ENCODE data around the gene SRPX2. TPM values are rescaled to one million over a fixed set of nuclear protein-coding genes. Genes with fewer than 3 reads are reported as not detected.

SRPX2 gene
- total and polyA plus RNA-seq, 9 of the 15 experiments (the other 6 are each of a cell fraction or from before 2014, with no cell fraction given): 0.13 to 0.20 TPM; not detected in 7

GRCh38 chrX:100596601-100597000 is 47.4 kb upstream of the SRPX2 start:
- no peak overlapping the region for H3K27ac ChIP-seq (ENCODE audit: extremely low read depth, low read depth, low read length)
- H3K4me2 ChIP-seq (ENCODE audit: insufficient read depth, low read length): no peak overlapping the region
- TF ChIP-seq NUFIP1 (IDR thresholded peaks at IDR 0.05; ENCODE audit: partially characterized antibody): no peak
- no TSS peak for BruUV-seq (replicated peaks)
- ChIA-PET CTCF (ENCODE audit: low intra/inter-chr PET ratio) (no interaction called here), POLR2A (no interaction called here)
- H4K20me1 ChIP-seq (replicated peaks; ENCODE audit: control insufficient read depth, insufficient read depth, low read length): no peaks in the 10 kb centered on the region
- H3K36me3 ChIP-seq (ENCODE audit: control insufficient read depth, insufficient read depth, low read length): no peaks in the 10 kb centered on the region
- in situ Hi-C loops (cut with MboI): no loop called here
- H3K79me2 ChIP-seq (ENCODE audit: control insufficient read depth, insufficient read depth, low read length): no peaks in the 10 kb centered on the region
- no peak overlapping the region for H2AFZ ChIP-seq (ENCODE audit: low read depth, low read length)
- intact Hi-C loops (cut with micrococcal nuclease): no loop called here
- FAIRE-seq (no peak), DNase-seq (ENCODE audit: extremely low read depth in 1 of 4, low spot score in 3 of 4) (no peak), ATAC-seq (no peak)
- no peaks in the 10 kb centered on the region for H3K4me1 ChIP-seq (replicated peaks in 1 of 2; ENCODE audit: control insufficient read depth in 2 of 2, insufficient read depth in 2 of 2, low read length in 2 of 2)
- H3K4me3 ChIP-seq: no peak overlapping the region
- no peaks in the 10 kb centered on the region for H3K9me1 ChIP-seq (ENCODE audit: control insufficient read depth, insufficient read depth, low read length)
- WGBS (ENCODE audit: insufficient coverage, low coverage, missing lambda C conversion rate): 0% methylated on average over 2 of the region's 2 CpGs
- H3K27me3 ChIP-seq (ENCODE audit: control insufficient read depth in 2 of 2, insufficient read depth in 2 of 2, low read length in 2 of 2): no peaks in the 10 kb centered on the region
- H3K9me3 ChIP-seq (replicated peaks; ENCODE audit: control insufficient read depth, insufficient read depth, low read depth, low read length): no peaks in the 10 kb centered on the region
- H3K9ac ChIP-seq (ENCODE audit: insufficient read depth in 1 of 2, low read depth in 2 of 2, low read length in 2 of 2): no peak overlapping the region

- Histone ChIP-seq H3K27ac (ENCODE audit: extremely low read depth, low read depth, low read length) (no peak overlapping the region), H3K9me1 (ENCODE audit: control insufficient read depth, insufficient read depth, low read length) (no peaks in the 10 kb centered on the region), H3K4me2 (ENCODE audit: insufficient read depth, low read length) (no peak overlapping the region), H3K4me1 (replicated peaks in 1 of 2; ENCODE audit: control insufficient read depth in 2 of 2, insufficient read depth in 2 of 2, low read length in 2 of 2) (no peaks in the 10 kb centered on the region), H3K27me3 (ENCODE audit: control insufficient read depth in 2 of 2, insufficient read depth in 2 of 2, low read length in 2 of 2) (no peaks in the 10 kb centered on the region), H3K4me3 (no peak overlapping the region), H3K79me2 (ENCODE audit: control insufficient read depth, insufficient read depth, low read length) (no peaks in the 10 kb centered on the region), H3K36me3 (ENCODE audit: control insufficient read depth, insufficient read depth, low read length) (no peaks in the 10 kb centered on the region), H2AFZ (ENCODE audit: low read depth, low read length) (no peak overlapping the region), H3K9ac (ENCODE audit: insufficient read depth in 1 of 2, low read depth in 2 of 2, low read length in 2 of 2) (no peak overlapping the region), H4K20me1 (replicated peaks; ENCODE audit: control insufficient read depth, insufficient read depth, low read length) (no peaks in the 10 kb centered on the region), H3K9me3 (replicated peaks; ENCODE audit: control insufficient read depth, insufficient read depth, low read depth, low read length) (no peaks in the 10 kb centered on the region)
- no peak for TF ChIP-seq THAP7 (CRISPR knock-in tag; IDR thresholded peaks at IDR 0.05)
- no peak for TF ChIP-seq TAF1 (IDR thresholded peaks at IDR 0.05; ENCODE audit: control insufficient read depth, extremely low read depth, insufficient read depth, low read length, severe bottlenecking)
- no peak for TF ChIP-seq THAP12 (CRISPR knock-in tag; IDR thresholded peaks at IDR 0.05)
- TF ChIP-seq ZNF551 (CRISPR knock-in tag; IDR thresholded peaks at IDR 0.05): no peak
- no peak for TF ChIP-seq TGIF2 (CRISPR knock-in tag; IDR thresholded peaks at IDR 0.05)
- TF ChIP-seq SFPQ (IDR thresholded peaks at IDR 0.05; ENCODE audit: low read depth, low read length): no peak
- intact Hi-C loops (cut with micrococcal nuclease): no loop called here
- FAIRE-seq (no peak), DNase-seq (ENCODE audit: extremely low read depth in 1 of 4, low spot score in 3 of 4) (no peak), ATAC-seq (no peak)
- BruUV-seq (replicated peaks): no TSS peak
- ChIA-PET POLR2A (no interaction called here), CTCF (ENCODE audit: low intra/inter-chr PET ratio) (no interaction called here)
- in situ Hi-C loops (cut with MboI): no loop called here
- 0% methylated on average over 9 of the region's 9 CpGs for WGBS (ENCODE audit: insufficient coverage, low coverage, missing lambda C conversion rate)
These were observed 44.5 kb upstream of the SRPX2 start for GRCh38 chrX:100599456-100599855.
